T-helper 2 cell treated with Interferon-gamma antibody and Interleukin-4, amounts not matched to agents 100 ng/mL and 5 ng/mL, for 36 hours (primary cell): ENCODE measurements around the gene PMPCA. TPM values are rescaled to one million over a fixed set of nuclear protein-coding genes. Genes with fewer than 3 reads are reported as not detected.

Experiments used
- intact Hi-C: fragments of 100-400 bp; cut with micrococcal nuclease; formaldehyde crosslinking; loops from one replicate; pipeline ENCODE4 v1.15.1; 2023
- total RNA-seq: library from RNA; stranded (reverse); gene quantifications from 2 replicates; pipeline ENCODE4 v1.2.3, GENCODE V29; 2022

The PMPCA gene
- total RNA-seq, 1 donor from 2014 or later, result 58.5 TPM

DNA sequence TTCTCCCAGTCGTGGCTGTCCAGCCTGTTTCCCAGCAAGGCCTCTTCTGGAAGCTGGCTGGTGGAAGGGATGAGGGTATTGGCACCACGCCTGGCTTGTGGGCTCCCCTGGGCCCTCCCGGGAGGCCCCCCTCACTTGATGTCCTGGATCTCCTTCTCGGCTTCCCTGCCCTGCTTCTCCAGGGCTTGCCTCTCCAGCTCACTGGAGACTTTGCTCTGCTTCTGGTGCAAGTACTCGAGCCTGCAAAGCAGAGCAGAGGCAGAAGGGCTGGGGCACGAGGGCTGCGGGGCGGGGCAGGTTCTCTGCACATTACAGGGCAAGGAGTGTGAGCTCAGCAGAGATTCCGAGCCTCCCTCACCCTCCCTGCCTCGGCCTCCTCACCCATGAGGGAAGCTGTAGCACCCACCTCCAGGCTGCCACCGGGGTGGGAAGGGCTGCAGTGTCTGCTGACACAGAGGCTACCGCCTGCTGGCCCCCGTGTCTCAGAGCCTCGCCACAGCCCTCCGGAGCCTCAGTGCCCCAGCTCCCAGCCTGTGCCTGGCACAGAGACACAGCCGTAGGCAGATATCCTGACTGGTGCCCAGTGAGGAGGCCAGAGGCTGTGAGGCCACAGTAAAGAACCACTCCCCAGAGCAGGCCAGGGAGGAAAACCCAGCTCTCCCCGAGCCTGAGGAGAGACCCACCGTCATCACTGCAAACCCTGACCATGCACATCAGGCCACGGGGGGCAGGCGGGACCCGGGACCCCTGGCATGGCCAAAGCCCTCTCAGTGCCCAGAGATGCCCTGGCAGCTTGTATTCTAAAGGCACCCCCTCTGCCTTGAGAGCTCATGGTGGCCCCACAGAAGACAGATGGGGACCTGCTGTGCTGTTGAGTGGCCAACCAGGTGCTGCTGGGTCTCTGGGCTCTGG, 17.7 kb upstream of the PMPCA start:
- intact Hi-C loops, result no loop called here

- intact Hi-C loops, result no loop called here
Measured at GRCh38 chr9:136393531-136393930, 16.9 kb upstream of the PMPCA start.

- intact Hi-C loops, result no loop called here
Measured at GRCh38 chr9:136394312-136395019, 16.0 kb upstream of the PMPCA start.

DNA sequence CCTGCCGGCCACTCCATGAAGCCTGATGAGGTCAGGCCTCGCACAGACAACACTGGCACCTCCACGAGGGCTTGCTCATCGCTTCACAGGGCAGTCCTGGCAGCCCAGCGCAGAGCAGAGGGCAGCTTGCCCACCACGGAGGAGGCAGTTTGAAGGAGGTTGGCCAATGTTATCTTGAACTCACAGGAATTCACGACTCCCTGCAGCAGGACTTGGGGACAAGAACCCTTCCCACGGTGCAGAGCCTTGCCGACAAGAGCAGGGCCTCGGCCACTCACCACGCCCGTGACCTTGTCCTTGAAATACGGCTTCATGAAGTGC, 15.5 kb upstream of the PMPCA start:
- intact Hi-C loops, result no loop called here

GRCh38 chr9:136395345-136396218, 14.9 kb upstream of the PMPCA start:
- intact Hi-C loops, result no loop called here

DNA sequence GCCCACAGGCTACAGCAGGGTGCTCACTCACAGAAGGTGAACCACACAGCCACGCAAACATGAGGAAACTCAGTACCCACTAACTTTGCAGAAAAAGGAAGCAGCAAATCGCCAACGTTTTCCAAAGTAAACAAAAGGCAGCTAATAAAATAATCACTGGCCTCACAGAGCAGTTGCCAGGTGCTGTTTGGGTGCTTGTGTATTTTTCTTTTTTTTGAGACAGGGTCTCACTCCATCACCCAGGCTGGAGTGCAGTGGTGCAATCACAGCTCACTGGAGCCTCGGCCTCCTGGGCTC, 14.3 kb upstream of the PMPCA start:
- intact Hi-C loops, result no loop called here

DNA sequence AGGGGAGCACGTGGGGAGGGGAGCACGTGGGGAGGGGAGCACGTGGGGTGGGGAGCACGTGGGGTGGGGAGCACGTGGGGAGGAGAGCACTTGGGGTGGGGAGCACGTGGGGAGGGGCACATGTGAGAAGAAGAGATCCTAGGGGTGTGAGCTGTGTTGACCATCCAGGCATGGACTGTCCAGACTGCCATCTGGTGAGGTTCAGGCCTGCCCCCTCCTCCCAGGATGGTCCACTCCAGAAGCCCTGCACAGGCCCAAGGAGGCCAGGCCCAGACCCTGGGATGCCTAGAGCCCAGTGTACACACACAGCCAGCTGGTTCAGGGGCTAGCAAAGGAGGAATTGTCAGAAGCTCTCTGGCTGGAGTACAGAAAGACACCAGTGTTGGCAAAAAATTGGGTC, 12.8 kb upstream of the PMPCA start:
- intact Hi-C loops, result no loop called here

- intact Hi-C loops, result no loop called here
Measured at GRCh38 chr9:136398286-136398685, 12.2 kb upstream of the PMPCA start.

- intact Hi-C loops, result loop anchor here (1.0 to 10.0 kb wide), 6 partner anchors 11 to 135 kb away; partner anchors contain the start of genes DNLZ, ENTR1, INPP5E and PMPCA
Measured at GRCh38 chr9:136399176-136400037, 11.1 kb upstream of the PMPCA start.

- intact Hi-C loops, result loop anchor here (1.0 to 10.0 kb wide), 6 partner anchors 10 to 135 kb away; partner anchors contain the start of genes DNLZ, ENTR1, INPP5E and PMPCA
Measured at GRCh38 chr9:136400038-136400834, 10.2 kb upstream of the PMPCA start, which contains the start of gene SNAPC4. Gene SNAPC4 (minus strand): TSS chr9:136400170. CDS start chr9:136398428, 1,742 bp downstream.

DNA sequence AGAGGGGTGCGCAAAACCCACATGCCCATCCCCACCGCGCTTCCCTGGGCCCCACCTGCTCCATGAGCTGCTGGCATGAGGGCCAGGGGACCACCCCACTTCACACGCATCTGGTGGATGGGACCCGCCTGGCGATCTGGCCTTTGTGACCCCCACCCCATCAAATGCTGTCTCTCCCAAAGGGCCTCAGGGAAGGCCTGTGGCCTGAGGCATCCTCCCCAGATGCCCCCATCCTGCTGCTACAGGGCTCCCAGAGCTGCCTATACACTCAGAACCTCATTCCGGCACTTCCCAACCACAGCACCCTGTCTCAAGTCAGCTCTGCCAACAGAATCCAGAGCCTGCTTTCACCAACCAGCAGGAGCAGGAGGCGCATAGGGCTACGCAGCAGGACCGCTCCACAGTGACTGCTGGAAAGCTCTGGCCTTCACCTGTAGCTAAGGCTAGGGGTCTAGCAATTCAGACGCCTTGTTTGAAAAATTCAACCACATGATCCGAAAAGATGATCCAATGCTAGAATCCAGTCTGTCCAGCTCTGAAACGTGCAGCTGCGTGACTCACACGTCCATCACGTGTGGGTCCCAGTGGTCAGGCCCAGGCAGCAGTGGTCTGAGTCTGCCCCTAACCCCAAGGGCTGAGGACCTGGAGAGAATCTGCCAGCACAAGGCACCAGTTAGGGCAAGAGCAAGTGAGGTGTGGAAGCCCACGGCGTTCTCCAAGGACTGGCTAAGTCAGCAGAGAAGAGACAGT, 9.1 kb upstream of the PMPCA start:
- intact Hi-C loops, result loop anchor here (2.0 to 10.0 kb wide), 3 partner anchors 39 to 133 kb away; partner anchors contain the start of genes DNLZ and SEC16A

DNA sequence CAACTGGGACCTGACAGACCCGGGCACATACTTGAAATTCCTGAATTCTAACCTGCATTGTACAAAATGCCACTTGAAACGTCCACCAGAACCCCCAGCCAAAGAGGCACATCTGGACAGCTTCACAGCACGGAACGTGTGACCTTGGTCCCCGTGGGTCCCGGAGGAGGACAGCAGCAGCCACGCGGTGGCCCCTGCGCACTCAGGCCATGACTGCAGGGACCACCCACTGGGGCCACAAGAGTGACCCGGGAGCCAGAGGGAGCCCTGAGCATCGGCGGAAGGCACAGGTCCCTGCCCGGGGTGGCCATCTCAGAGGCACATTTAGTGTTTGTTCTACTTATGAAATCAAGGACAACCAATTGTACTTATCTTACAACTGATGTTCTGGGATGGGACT, 8.4 kb upstream of the PMPCA start:
- intact Hi-C loops, result loop anchor here (10.0 kb wide), 1 partner anchor 133 kb away; no protein-coding TSS in a partner anchor

- intact Hi-C loops, result loop anchor here (10.0 kb wide), 1 partner anchor 131 kb away; no protein-coding TSS in a partner anchor
Measured at GRCh38 chr9:136403538-136403914, 6.9 kb upstream of the PMPCA start.

DNA sequence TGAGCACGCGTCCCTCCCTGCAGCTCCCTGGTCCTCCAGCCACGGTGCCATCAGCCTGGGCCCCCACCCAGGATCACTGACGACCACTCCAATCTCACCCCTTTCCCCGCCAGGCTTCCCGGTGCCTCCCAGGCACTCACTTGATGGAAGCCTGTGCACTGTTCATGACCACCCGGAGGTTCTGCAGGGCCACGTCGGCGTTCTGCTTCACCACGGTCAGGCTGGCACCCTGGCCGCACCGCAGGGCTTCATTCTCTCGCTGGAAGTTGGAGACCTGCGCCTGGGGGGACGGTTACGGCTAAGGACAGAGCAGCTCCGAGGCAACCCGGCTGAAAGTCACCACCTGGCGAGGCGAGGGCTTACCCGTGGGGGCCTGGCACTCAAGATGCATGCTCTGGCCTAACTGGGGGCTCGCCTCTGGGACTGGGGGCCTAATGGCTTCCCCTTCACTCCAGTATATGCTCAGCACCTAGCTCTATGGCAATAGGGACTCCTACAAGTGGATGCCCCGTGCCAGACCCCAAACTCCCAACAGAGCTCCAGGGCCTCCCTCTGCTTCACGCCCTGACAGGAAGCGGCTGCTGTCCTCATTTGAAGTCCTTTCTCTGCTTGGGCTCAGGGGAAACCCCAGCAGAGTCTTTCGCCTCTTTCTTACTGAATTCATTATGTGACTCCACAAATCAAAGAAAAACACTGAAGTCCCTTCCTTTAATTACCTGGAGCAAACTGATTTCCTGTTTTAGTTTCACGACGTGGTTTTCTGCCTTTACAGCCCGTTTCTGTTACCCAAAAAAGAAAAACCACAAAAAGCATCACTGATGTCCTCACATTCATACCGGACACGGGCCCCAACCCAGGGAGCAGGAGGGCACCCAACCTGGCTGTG, 6.3 kb upstream of the PMPCA start:
- intact Hi-C loops, result loop anchor here (10.0 kb wide), 1 partner anchor 131 kb away; no protein-coding TSS in a partner anchor

DNA sequence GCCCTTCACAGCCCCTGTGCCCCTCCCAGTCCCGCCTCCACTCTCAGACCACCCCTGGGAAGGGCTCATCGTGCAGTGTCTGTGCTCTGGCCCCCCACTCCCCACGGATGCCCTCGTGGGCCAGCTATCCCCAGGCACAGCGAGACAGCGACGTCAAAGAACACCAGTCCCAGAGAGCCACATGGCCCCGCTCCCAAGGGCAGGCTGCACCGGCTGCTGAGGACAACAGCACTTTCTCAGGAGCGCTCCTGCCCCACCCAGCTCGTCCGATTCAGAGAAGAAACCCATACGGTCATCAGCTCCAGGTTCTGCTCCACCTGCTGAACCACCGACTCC, 5.7 kb upstream of the PMPCA start:
- intact Hi-C loops, result loop anchor here (10.0 kb wide), 1 partner anchor 130 kb away; no protein-coding TSS in a partner anchor

- intact Hi-C loops, result loop anchor here (10.0 kb wide), 1 partner anchor 129 kb away; no protein-coding TSS in a partner anchor
Measured at GRCh38 chr9:136405481-136405880, 5.0 kb upstream of the PMPCA start.

DNA sequence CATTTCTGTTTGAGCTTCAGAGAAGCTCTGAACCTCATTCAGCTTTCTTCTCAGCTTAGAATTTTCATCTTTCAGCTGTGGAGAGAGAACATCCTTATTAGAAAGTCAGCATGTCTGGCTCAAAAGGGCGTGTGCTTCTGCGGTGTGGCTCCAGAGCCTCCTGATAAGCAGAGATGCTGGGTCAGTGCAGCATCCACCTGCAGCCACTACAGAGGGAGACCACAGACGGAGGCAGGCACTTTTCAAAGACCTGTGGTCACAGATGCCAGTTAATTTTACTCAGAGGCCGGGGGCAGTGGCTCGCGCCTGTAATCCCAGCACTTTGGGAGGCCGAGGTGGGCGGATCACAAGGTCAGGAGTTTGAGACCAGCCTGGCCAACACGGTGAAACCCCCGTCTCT, 4.6 kb upstream of the PMPCA start:
- intact Hi-C loops, result loop anchor here (10.0 kb wide), 1 partner anchor 129 kb away; no protein-coding TSS in a partner anchor

DNA sequence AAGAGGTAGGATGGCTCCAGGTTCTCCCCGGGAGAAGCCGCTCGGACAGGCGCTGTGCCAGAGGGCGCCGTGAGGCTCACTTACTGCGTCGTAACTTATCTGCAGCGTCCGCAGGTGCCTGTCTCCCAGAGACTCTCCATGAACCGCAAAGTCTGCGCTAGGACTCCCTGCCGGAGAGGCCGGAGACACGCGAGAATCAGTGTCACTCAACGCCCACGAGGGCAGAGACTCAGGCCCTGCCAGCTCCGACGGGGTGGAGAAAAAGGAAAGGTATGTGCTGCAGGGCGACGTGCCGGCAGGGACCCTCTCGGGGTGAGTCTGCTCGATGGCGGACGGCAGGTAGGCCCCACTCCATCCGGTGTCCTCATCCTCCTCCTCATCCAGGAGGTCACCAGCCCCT, 3.4 kb upstream of the PMPCA start:
- intact Hi-C loops, result loop anchor here (10.0 kb wide), 1 partner anchor 128 kb away; no protein-coding TSS in a partner anchor
